SK-N-SH (cell line): ENCODE data around the gene RARRES1. TPM values are rescaled to one million over a fixed set of nuclear protein-coding genes. Genes with fewer than 3 reads are reported as not detected.

Experiments
- CTCF ChIA-PET: fragments of 300-600, 350-600 bp; formaldehyde crosslinking; extraction: SDS; loops from one replicate; lab custom pipeline; 2021; lab: Yijun Ruan, JAX
- POLR2A ChIA-PET: fragments of 350-600 bp; sonication (Branson Sonifier 250); formaldehyde crosslinking; extraction: SDS; loops from one replicate; lab custom pipeline; 2020; ENCODE audit warnings: antibody characterized with exemption, inconsistent platforms; lab: Yijun Ruan, JAX
- DNase-seq: peaks from one replicate; pipeline ENCODE4 v3.0.0; 2012
- H2AFZ ChIP-seq: fragments of 200-600 bp; sonication (generic); 2 replicates; pipeline ENCODE4 v1.8.1; 2016; ENCODE audit warnings: antibody characterized with exemption, mild to moderate bottlenecking, low read depth
- H3F3A ChIP-seq: fragments of 200-600 bp; sonication (generic); replicated peaks from 2 replicates; pipeline ENCODE3; 2016; ENCODE audit warnings: antibody characterized with exemption, mild to moderate bottlenecking; ENCODE audit not compliant: insufficient read depth
- H3K27ac ChIP-seq, 2 experiments: fragments of 200-500 bp in 1 of 2; fragments of 200-600 bp in 1 of 2; sonication (Bioruptor generic) in 1 of 2; sonication (generic), shearing (Covaris generic) in 1 of 2; 2 replicates each; pipeline versions ENCODE4 v1.5.1 to v1.6.1; 2014 to 2016; ENCODE audit warnings: low read depth in 2 of 2, inconsistent platforms in 1 of 2, low read length in 1 of 2, mild to moderate bottlenecking in 1 of 2, mixed read lengths in 1 of 2
- H3K27me3 ChIP-seq: fragments of 200-600 bp; sonication (generic), shearing (Covaris generic); 2 replicates; pipeline ENCODE4 v1.6.1; 2016; ENCODE audit warnings: mixed run types; ENCODE audit not compliant: insufficient read depth
- H3K36me3 ChIP-seq, 2 experiments: fragments of 200-500 bp in 1 of 2; fragments of 200-600 bp in 1 of 2; sonication (Bioruptor generic) in 1 of 2; sonication (generic) in 1 of 2; replicated peaks in 1 of 2; 2 replicates each; pipeline versions ENCODE3 to v1.5.1; 2014 to 2016; ENCODE audit warnings: low read length in 1 of 2, mild to moderate bottlenecking in 1 of 2; ENCODE audit not compliant: insufficient read depth in 2 of 2, control insufficient read depth in 1 of 2
- H3K4me1 ChIP-seq, 2 experiments: fragments of 200-500 bp in 1 of 2; fragments of 200-600 bp in 1 of 2; sonication (Bioruptor generic) in 1 of 2; sonication (generic), shearing (Covaris generic) in 1 of 2; 2 replicates each; pipeline versions ENCODE4 v1.5.1 to v1.6.1; 2014 to 2016; ENCODE audit warnings: low read depth in 1 of 2, low read length in 1 of 2, mixed run types in 1 of 2; ENCODE audit not compliant: insufficient read depth in 2 of 2, control insufficient read depth in 1 of 2
- H3K4me2 ChIP-seq: fragments of 200-600 bp; sonication (generic), shearing (Covaris generic); 2 replicates; pipeline ENCODE4 v1.6.1; 2017; ENCODE audit warnings: mixed run types
- H3K4me3 ChIP-seq, 2 experiments: fragments of 200-500 bp in 1 of 2; fragments of 200-600 bp in 1 of 2; sonication (Bioruptor generic) in 1 of 2; sonication (generic), shearing (Covaris generic) in 1 of 2; 2 replicates each; pipeline versions ENCODE4 v1.5.1 to v1.8.1; 2014 to 2016; ENCODE audit warnings: low read depth in 2 of 2, inconsistent platforms in 1 of 2, low read length in 1 of 2, mild to moderate bottlenecking in 1 of 2, mixed read lengths in 1 of 2, moderate library complexity in 1 of 2
- H3K79me2 ChIP-seq: fragments of 200-600 bp; sonication (generic); 2 replicates; pipeline ENCODE4 v1.8.1; 2017; ENCODE audit warnings: mild to moderate bottlenecking; ENCODE audit not compliant: insufficient read depth
- H3K9ac ChIP-seq: fragments of 200-600 bp; sonication (generic); 2 replicates; pipeline ENCODE4 v1.6.1; 2017; ENCODE audit warnings: mixed run types
- H3K9me2 ChIP-seq: fragments of 200-600 bp; sonication (generic); 2 replicates; pipeline ENCODE4 v1.6.1; 2017; ENCODE audit warnings: mixed run types
- H3K9me3 ChIP-seq: fragments of 200-600 bp; sonication (generic); 2 replicates; pipeline ENCODE4 v1.6.1; 2017; ENCODE audit warnings: mixed run types, mild to moderate bottlenecking, moderate library complexity
- H4K20me1 ChIP-seq: fragments of 200-600 bp; sonication (generic); 2 replicates; pipeline ENCODE4 v1.6.1; 2017; ENCODE audit warnings: mild to moderate bottlenecking, mixed run types; ENCODE audit not compliant: insufficient read depth
- CTCF ChIP-seq: fragments of 200-600 bp; sonication (generic); IDR thresholded peaks from 2 replicates; pipeline ENCODE4 v1.6.1; 2017; ENCODE audit warnings: antibody characterized with exemption, mild to moderate bottlenecking, moderate library complexity
- ELF1 ChIP-seq: IDR thresholded peaks from 2 replicates; pipeline ENCODE4 v1.4.0; 2012
- FOSL2 ChIP-seq: IDR thresholded peaks from 2 replicates; pipeline ENCODE4 v1.4.0; 2012; ENCODE audit warnings: low read depth, mild to moderate bottlenecking, moderate library complexity, borderline replicate concordance
- FOXJ3 ChIP-seq: sonication (generic); formaldehyde crosslinking; IDR thresholded peaks from 2 replicates; pipeline ENCODE4 v1.5.1; 2020; ENCODE audit warnings: mild to moderate bottlenecking, missing genetic modification reagents
- IRF3 ChIP-seq: fragments of 150-350 bp; IDR thresholded peaks from 2 replicates; pipeline ENCODE4 v1.6.1; 2016; ENCODE audit warnings: mild to moderate bottlenecking, low read depth, low read length
- MEF2A ChIP-seq: IDR thresholded peaks from 2 replicates; pipeline ENCODE4 v1.4.0; 2012; ENCODE audit warnings: low read depth, borderline replicate concordance
- MXI1 ChIP-seq: IDR thresholded peaks from 2 replicates; pipeline ENCODE4 v1.6.1; 2012; ENCODE audit warnings: mild to moderate bottlenecking, low read depth, low read length, improper control_type of control experiment
- NRF1 ChIP-seq: IDR thresholded peaks from 2 replicates; pipeline ENCODE4 v1.6.1; 2012; ENCODE audit warnings: low read depth, mild to moderate bottlenecking, low read length
- RXRA ChIP-seq: IDR thresholded peaks from 2 replicates; pipeline ENCODE4 v1.4.0; 2012; ENCODE audit warnings: low read depth, mild to moderate bottlenecking, borderline replicate concordance
- TCF12 ChIP-seq: IDR thresholded peaks from 2 replicates; pipeline ENCODE4 v1.4.0; 2012
- USF1 ChIP-seq: IDR thresholded peaks from 2 replicates; pipeline ENCODE4 v1.4.0; 2012; ENCODE audit warnings: low read depth, borderline replicate concordance
- USF2 ChIP-seq: fragments of 150-350 bp; IDR thresholded peaks from 2 replicates; pipeline ENCODE4 v1.6.1; 2017; ENCODE audit warnings: antibody characterized with exemption, low read length, low read depth, borderline replicate concordance
- WGBS: methylation state at CpG from one replicate; pipeline ENCODE4 v1.1.6; 2017; ENCODE audit warnings: low lambda C conversion rate; 5-methylcytosine and 5-hydroxymethylcytosine counted together
- polyA plus RNA-seq, 3 experiments: library from polyadenylated mRNA; depleted of rRNA; stranded (reverse); fragments of >200 nt; gene quantifications; 2 replicates each; pipeline ENCODE4 v1.2.3, GENCODE V29; 2012

RARRES1 gene
- polyA plus RNA-seq, 1 of the 3 experiments (the other 2 are of a cell fraction), result 0.15 TPM

- TF ChIP-seq CTCF (no peak), ELF1 (no peak), USF1 (no peak), FOXJ3 (CRISPR knock-in tag) (no peak), TCF12 (peak; percentile 80), IRF3 (no peak), MEF2A (no peak)
Measured at GRCh38 chr3:158711886-158712285, 20.4 kb downstream of the RARRES1 start (continued).

GRCh38 chr3:158710601-158711000 is 21.7 kb downstream of the RARRES1 start:
- H3K4me2 ChIP-seq, result no peak overlapping the region
- H4K20me1 ChIP-seq, result no peaks in the 10 kb centered on the region
- peaks cover 8 to 12% of the 10 kb centered on the region in 2 experiments for H3K36me3 ChIP-seq
- ChIA-PET CTCF (no interaction called here), POLR2A (no interaction called here)
- no peak overlapping the region for H2AFZ ChIP-seq
- peaks cover 3 to 20% of the 10 kb centered on the region in 2 experiments for H3K4me1 ChIP-seq
- no peaks in the 10 kb centered on the region for H3K9me2 ChIP-seq
- no peak for DNase-seq
- H3K9me3 ChIP-seq, result no peaks in the 10 kb centered on the region
- no peaks in the 10 kb centered on the region for H3K27me3 ChIP-seq
- no peaks in the 10 kb centered on the region for H3K79me2 ChIP-seq
- no peak for TF ChIP-seq USF2
- TF ChIP-seq MXI1, result no peak
- no peak for TF ChIP-seq FOSL2
- no peak for TF ChIP-seq NRF1
- TF ChIP-seq RXRA, result no peak
- no peak overlapping the region for H3K9ac ChIP-seq
- no peak overlapping the region for H3K4me3 ChIP-seq
- 85% methylated on average over 4 of the region's 4 CpGs for WGBS
- peaks cover 15% of the 10 kb centered on the region for H3F3A ChIP-seq
- H3K27ac ChIP-seq, result peak overlapping the region in 1 of 2 experiments; percentile 82; a peak in 1 of 4 replicates
